ENCODE data around the gene NECAB3. TPM values are rescaled to one million over a fixed set of nuclear protein-coding genes. Genes with fewer than 3 reads are reported as not detected.
A peak's percentile ranks its signal among the peaks of the same experiment; 100 is the strongest.

The NECAB3 gene
- total RNA-seq, 2 experiments from 2014 or later: 62.4 to 79.4 TPM

- CTCF ChIA-PET (ENCODE audit: unreplicated experiment): no interaction called here
- H3K9me3 ChIP-seq (ENCODE audit: low read length): no peaks in the 10 kb centered on the region
- H3K9me2 ChIP-seq (ENCODE audit: insufficient read depth, low read length): no peaks in the 10 kb centered on the region
- DNase-seq (ENCODE audit: low spot score): peak; percentile 37
- TF ChIP-seq CTCF (conservative IDR thresholded peaks at IDR 0.05; ENCODE audit: low read length) (no peak), EZH2phosphoT487 (IDR thresholded peaks at IDR 0.05; ENCODE audit: borderline replicate concordance, low read depth, low read length) (no peak)
- H3K4me1 ChIP-seq (ENCODE audit: insufficient read depth, low read length, poor library complexity, severe bottlenecking): peaks cover 66% of the 10 kb centered on the region
- POLR2A ChIA-PET: interaction anchor here (0.6 to 1.2 kb wide), 7 partner anchors 13 to 782 kb away, joined by 3 to 5 read pairs (median 3); no protein-coding TSS in a partner anchor
- no peak overlapping the region for H2AFZ ChIP-seq (ENCODE audit: low read length)
- H3K36me3 ChIP-seq (ENCODE audit: insufficient read depth, low read length): peaks cover 93% of the 10 kb centered on the region
- no peak overlapping the region for H3K4me3 ChIP-seq (ENCODE audit: low read depth, low read length, poor library complexity, severe bottlenecking)
- BruUV-seq (replicated peaks): no TSS peak
- peaks cover 32% of the 10 kb centered on the region for H3K79me2 ChIP-seq (ENCODE audit: insufficient read depth, low read depth, low read length)
- H3K27ac ChIP-seq (ENCODE audit: low read depth, low read length, poor library complexity, severe bottlenecking): peak overlapping the region; percentile 16
- intact Hi-C loops (cut with micrococcal nuclease; ENCODE audit: unreplicated experiment): no loop called here
- H3K4me2 ChIP-seq (ENCODE audit: low read length): peak overlapping the region; percentile 27; the same call in 1 of the 2 replicates
- no peaks in the 10 kb centered on the region for H4K20me1 ChIP-seq (ENCODE audit: insufficient read depth, low read length)
Measured at GRCh38 chr20:33609504-33609903, 64.7 kb downstream of the NECAB3 start.

Other genes starting within 250 kb of the NECAB3 start
- 44.8 and 46.5 TPM in 2 replicates for gene SNTA1, start 230.7 kb downstream of the NECAB3 start, total RNA-seq (2014; rRNA removed; shearing (Covaris generic))
- gene SNTA1, start 230.7 kb downstream of the NECAB3 start, total RNA-seq (2022): 36.6 and 42.1 TPM in 2 replicates
- 32.9 and 38.5 TPM in 2 replicates for gene CBFA2T2, start 184.3 kb downstream of the NECAB3 start, total RNA-seq (2014; rRNA removed; shearing (Covaris generic))
- 20.7 and 22.2 TPM in 2 replicates for gene CBFA2T2, start 184.3 kb downstream of the NECAB3 start, total RNA-seq (2022)
- 0.18 and 0.44 TPM in 2 replicates for gene C20orf144, start 12.1 kb downstream of the NECAB3 start, total RNA-seq (2014; rRNA removed; shearing (Covaris generic))
- 0.31 and 0.42 TPM in 2 replicates for gene C20orf144, start 12.1 kb downstream of the NECAB3 start, total RNA-seq (2022)
- 7.4 and 11.7 TPM in 2 replicates for gene ACTL10, start 7.5 kb downstream of the NECAB3 start, total RNA-seq (2014; rRNA removed; shearing (Covaris generic))
- 5.1 and 5.6 TPM in 2 replicates for gene ACTL10, start 7.5 kb downstream of the NECAB3 start, total RNA-seq (2022)
- gene E2F1, start 12.0 kb upstream of the NECAB3 start, total RNA-seq (2014; rRNA removed; shearing (Covaris generic)): 128 and 135 TPM in 2 replicates
- 148 and 168 TPM in 2 replicates for gene E2F1, start 12.0 kb upstream of the NECAB3 start, total RNA-seq (2022)
- 3.1 and 4.2 TPM in 2 replicates for gene PXMP4, start 45.9 kb upstream of the NECAB3 start, total RNA-seq (2014; rRNA removed; shearing (Covaris generic))
- gene PXMP4, start 45.9 kb upstream of the NECAB3 start, total RNA-seq (2022): 7.8 and 8.2 TPM in 2 replicates
- gene ZNF341, start 57.6 kb upstream of the NECAB3 start, total RNA-seq (2014; rRNA removed; shearing (Covaris generic)): 3.2 and 3.4 TPM in 2 replicates
- 6.8 and 7.7 TPM in 2 replicates for gene ZNF341, start 57.6 kb upstream of the NECAB3 start, total RNA-seq (2022)
- gene CHMP4B, start 136.9 kb upstream of the NECAB3 start, total RNA-seq (2014; rRNA removed; shearing (Covaris generic)): 32.4 and 46.6 TPM in 2 replicates
- gene CHMP4B, start 136.9 kb upstream of the NECAB3 start, total RNA-seq (2022): 80.4 and 84.2 TPM in 2 replicates